ENCODE measurements around the gene ZCCHC17.

GRCh38 chr1:31315902-31316301 is 19.1 kb downstream of the ZCCHC17 start:
- TF ChIP-seq CTCF (conservative IDR thresholded peaks at IDR 0.05): no peak
- no peak for TF ChIP-seq EZH2 (IDR thresholded peaks at IDR 0.05; ENCODE audit: low read depth)

Measured in PC-9 (cell line).